Heart left ventricle (tissue), 13 donors: Measurements from ENCODE around the gene TAF11L9.
"Not testable (repeated sequence)": the region's sequence is repeated elsewhere in the genome, so short reads cannot be mapped to it uniquely, and the experiment has no call there.

Experiments used
- CTCF ChIP-seq, 12 donors: fragments of 200-600 bp; sonication (generic) in 4 of 12; IDR thresholded peaks; one replicate each; pipeline versions ENCODE4 v1.5.0 to v1.8.0; 2018 to 2022; ENCODE audit warnings: antibody characterized with exemption in 12 of 12, mild to moderate bottlenecking in 5 of 12
- POLR2A ChIP-seq, 2 donors: fragments of 450-650 bp; IDR thresholded peaks; one replicate each; pipeline ENCODE4 v1.6.1; 2017; ENCODE audit warnings: antibody characterized with exemption in 2 of 2, mild to moderate bottlenecking in 2 of 2, moderate library complexity in 2 of 2
- donor health status: ischemic (EF 13 %, LVEDD 7.1; RV severe dilation, severe dysfunction).
- donor health status: DM: no; HTN: yes; CAD: no.
- donor health status: DM: no; HTN: no; CAD: no.
- donor health status: ischemic (EF 25% LVEDD 6.9; RV normal size, moderate dysfunction).
- donor health status: ischemic (EF 25% LVEDD 5.7; RV mildly dilated, moderate dysfunction).
- donor health status: ischemic (EF 35%, LVEDD 5.7; RV mildly dilated, moderate dysfunction).
- donor health status: nonischemic (EF 11% LVEDD 7.7; RV severe dilation, severe dysfunction).
- donor health status: DM: yes; HTN: yes; CAD: no.
- donor health status: PGD.
- donor health status: ischemic (EF 29% LVEDD 5.4; RV normal size, mild dysfunction).
- donor health status: nonischemic (EF 23%, LVEDD 6.1; RV moderate dilation, normal function).

GRCh38 chr5:17590860-17591259 is 3.3 kb downstream of the TAF11L9 start, which contains the start of gene TAF11L8:
- not testable (repeated sequence) for TF ChIP-seq POLR2A, CTCF (IDR thresholded peaks at IDR 0.05)
